Activated T-helper 1 cell treated with anti-CD3 and anti-CD28 coated beads, Interleukin-2, amount 50 U/mL, for 16 hours (primary cell): Measurements from ENCODE around the gene FLT1.

Source experiments
- DNase-seq, 2 donors: peaks; one replicate each; pipeline ENCODE4 v3.0.0-alpha.2; 2020; ENCODE audit warnings: low read depth in 1 of 2, low spot score in 1 of 2

FLT1 gene

DNA sequence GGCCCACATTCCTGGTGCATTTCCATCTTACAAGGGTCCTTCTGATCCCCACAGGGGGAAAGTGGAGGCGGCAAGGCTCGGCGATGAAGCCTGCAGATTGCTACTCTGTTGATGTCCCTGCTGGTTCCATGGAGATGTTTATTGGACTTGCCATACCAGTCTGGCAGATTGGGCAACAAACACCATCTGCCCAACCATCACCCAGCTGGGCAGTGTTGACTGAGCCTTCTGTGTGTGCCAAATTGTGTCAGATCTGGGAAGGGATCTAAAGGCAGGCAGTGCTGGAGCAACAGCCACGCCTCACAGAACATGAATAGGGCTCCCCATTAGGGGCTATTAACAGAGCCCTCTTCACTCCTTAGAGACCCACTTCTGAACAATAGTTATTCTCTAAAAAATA, 35.0 kb downstream of the FLT1 start:
- no peak for DNase-seq

DNA sequence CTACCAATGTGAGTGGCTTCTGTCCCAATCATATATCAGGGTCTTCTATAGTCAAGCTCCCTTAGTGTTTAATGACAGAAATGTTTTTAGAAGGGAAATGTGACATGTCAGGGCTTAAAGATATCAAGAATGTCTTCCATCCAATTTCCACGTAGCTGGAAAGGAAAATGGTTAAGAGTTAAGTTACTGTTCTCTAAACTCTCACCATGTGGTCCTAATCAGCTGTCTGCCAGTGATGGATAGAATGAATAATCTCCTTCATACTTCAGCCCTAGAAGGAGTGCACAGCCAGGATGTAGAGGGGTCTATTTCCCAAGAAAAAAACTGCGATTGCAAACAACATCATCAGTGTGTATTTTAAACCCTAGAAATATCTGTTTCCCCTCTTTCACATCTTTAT, 36.3 kb downstream of the FLT1 start:
- no peak for DNase-seq

DNA sequence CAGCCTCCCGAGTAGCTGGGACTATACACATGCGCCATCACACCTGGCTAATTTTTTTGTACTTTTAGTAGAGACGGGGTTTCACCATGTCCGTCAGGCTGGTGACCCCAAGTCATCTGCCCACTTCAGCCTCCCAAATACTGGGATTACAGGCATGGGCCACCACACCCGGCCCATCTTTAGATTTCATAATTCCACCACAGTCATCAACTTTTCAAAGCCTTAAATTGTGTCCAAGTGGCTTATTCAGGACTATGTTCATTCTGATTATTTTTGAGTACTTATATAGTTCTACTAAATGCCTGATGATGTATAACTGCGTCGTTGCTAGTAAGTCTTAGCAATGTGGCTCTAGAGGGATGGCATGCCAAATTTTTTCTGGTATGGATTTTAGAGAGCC, 36.9 kb downstream of the FLT1 start:
- DNase-seq: no peak

DNA sequence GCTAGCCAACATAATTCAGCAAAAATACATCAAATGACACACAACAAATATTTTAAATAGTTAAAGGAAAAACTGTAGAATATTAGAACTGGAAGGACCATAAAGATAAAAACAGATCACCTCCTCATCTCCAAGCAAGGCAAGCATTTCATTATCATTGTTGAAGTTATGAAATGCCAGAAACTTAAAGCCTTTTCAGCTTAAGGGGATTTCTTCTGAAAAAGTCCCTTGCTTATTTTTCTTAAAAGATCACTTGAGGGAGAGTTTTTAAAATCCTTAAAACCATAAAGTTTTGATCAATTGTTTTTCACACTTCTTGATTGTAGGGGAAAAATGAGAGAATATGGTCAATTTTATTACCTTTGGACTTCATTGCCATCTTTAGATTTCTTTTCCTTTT, 37.4 kb downstream of the FLT1 start:
- no peak for DNase-seq

DNA sequence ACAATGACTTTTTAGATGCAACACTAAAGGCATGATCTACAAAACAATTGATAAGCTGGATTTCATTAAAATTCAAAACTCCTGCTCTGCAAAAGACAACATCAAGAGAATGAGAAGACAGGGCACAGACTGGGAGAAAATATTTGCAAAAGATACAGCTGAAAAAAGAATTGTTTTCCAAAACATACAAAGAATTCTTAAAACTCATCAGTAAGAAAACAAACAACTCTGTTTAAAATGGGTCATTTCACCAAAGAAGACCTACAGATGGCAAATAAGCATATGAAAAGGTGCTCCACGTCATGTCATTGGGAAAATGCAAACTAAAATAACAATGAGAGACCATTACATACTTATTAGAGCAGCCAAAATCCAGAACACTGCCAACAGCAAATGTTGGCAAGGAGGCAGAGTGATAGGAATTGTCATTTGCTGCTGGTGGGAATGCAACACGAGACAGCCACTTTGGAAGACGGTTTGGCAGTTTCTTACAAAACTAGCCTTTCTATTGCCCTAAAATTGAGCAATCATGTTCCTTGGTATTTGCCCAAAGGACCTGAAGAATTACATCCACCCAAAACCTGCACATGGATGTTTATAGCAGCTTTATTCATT, 39.2 kb downstream of the FLT1 start:
- DNase-seq: no peak

DNA sequence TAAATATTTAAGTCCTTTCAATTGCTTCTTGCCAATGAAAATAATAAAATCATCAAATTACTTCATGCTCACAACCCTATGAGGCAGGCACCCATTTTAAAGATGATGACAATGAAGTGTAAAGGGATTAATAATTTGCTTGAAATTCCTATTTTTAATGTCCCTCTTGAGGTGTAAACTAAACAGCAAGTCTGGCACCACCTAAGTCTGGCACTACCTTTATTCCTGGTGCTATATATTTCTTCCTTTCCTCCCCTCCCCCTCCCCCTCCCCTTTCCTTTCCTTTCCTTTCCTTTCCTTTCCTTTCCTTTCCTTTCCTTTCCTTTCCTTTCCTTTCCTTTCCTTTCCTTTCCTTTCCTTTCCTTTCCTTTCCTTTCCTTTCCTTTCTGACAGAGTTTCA, 42.2 kb downstream of the FLT1 start:
- DNase-seq: no peak

DNA sequence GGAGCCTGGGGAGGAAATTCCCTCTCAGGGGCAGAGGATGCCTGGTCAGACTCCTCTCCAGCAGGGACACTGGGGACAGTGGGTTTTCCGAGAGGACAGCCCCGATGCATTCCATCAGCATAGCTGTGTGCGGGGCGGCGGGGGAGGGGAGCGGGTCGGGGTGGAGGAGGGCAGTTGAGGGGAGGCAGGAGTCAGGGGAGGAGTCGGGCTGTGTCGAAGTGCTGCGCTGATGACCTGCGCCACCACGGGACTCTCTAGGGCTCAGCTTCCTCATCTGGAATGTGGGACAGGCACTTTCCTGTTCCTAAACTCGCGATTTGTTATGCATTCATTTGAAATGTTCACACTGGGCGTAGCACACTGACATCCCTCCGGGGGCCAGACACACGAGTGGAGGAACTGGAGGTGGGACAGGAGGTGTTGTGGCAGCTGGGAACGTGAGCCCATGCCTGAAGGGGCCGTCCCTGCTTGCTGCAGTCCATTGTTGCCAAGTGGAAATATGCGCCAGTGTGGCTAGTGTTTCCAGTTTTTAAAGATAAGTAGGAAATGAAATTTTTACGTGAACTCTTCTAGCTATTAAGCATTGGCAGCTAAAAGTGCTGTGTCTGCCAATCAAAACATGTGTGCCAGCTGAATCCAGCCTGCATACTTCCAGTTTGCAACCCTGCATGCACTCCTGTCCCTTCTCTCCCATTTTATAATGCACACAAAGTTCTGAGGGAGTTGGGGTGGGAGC, 43.3 kb downstream of the FLT1 start:
- DNase-seq: no peak

DNA sequence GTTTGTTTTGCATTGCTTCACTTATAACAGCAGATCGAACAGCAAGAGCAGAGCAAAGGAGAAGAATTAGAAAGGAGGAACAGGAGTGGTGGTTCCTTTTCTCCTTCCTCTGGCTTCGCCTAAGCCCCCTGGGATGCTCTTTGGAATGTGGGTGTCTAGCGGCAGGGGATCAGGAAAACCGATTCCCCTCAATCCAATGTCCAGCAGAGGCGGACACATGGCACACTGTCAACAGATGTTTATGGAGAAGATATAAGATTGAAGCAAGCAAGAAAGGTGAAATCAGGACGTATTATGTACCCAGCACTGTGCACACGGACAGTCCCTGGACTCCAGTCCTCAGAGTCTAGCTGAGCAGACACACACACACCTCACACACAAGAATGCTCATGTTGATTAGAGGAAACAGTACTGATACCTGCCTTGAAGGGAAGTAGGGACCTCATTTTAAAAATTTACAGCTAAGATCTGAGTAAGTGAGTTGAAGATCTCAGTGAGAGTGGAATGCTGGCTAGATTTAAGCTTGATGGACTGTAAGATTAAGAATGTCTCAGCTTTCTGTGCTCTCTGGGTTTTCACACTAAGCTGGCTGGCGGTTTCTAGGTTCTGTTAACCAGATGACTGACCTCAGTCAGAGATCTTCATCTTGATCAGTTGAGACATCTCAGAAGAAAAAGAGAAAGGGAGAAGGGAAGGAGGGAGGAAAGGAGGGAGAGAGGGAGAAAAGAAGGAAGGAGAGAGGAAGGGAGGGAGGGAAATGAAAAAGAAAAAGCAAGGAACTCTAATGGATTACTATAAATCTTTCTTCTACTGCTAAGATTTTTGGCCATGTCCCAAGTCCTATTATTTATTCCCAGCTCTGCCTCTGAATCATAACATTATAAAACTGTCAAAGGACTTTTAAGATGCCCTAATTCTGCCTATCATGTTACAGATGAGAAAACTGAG, 44.8 kb downstream of the FLT1 start:
- no peak for DNase-seq

DNA sequence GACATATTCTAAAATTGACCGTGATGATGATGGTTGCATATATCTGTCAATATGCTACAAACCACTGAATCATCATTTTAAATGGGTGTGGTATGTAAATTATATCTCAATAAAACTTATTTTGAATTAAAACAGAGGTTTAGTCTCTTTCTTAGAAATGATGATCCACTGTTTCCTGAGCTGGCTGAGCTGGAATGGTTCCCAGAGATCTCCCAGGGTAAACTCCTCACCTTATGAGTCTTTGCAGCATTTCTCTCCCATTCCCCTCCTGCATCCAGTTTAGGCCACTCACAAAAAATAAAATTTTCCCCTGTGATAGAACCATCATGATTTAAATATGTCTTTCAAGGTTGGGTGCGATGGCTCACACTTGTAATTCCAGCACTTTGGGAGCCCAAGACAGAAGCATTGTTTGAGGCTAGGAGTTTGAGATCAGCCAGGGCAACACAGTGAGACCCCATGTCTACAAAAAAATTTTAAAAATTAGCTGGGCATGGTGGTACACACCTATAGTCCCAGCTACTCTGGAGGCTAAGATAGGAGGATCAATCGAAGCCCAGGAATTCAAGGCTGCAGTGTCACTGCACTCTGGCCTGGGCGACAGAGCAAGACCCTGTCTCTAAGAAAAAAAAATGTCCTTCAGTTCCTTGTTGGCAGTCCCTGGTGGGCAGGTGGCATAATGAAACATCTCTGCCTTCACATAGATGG, 46.1 kb downstream of the FLT1 start:
- no peak for DNase-seq

DNA sequence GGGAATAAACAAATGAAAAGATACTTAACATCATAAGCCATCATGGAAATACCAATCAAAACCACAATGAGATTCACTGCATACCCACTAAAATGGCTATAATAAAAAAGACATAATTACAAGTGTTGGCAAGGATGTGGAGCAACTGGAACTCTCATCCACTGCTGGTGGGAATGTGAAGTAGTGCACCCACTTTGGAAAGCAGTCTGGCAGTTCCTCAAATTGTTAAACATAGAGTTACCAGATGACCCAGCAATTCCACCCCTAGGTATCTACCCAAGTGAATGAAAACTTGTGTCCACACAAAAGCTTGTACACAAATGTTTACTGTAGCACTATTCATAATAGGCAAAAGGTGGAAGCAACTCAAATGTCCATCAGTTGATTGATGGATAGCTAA, 46.9 kb downstream of the FLT1 start:
- no peak for DNase-seq

DNA sequence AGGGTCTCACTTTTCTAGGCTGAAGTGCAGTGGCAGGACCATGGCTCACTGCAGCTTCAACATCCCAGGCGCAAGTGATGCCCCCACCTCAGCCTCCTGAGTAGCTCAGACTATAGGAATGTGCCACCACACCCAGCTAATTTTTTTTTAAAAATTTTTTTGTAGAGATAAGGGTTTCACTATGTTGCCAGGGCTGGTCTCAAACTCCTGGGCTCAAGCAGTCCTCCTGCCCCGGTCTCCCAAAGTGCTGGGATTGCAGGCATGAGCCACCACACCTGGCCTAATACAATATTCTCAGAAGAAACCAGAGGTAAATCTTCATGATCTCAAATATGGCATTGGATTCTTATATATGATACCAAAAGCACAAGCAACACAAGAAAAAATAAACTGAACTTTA, 47.7 kb downstream of the FLT1 start:
- no peak for DNase-seq

DNA sequence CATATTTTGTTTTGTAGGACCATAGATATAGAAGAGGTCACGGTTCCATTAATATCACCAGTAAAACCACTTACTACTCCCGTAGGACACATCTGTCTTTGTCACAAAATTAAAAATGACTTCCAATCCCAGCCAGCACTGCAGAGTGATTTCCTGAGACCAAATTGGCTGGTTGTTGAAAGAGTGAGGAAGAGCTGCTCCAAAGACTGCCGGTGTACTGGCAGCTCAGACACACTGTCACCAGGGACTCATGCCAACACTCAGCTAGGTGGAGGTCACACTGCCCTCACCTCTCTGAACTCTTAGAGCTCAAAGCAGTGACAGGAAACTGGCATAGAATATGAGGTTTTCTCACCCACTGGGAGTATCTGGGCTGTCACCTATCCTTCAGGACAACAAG, 52.1 kb downstream of the FLT1 start:
- no peak for DNase-seq

DNA sequence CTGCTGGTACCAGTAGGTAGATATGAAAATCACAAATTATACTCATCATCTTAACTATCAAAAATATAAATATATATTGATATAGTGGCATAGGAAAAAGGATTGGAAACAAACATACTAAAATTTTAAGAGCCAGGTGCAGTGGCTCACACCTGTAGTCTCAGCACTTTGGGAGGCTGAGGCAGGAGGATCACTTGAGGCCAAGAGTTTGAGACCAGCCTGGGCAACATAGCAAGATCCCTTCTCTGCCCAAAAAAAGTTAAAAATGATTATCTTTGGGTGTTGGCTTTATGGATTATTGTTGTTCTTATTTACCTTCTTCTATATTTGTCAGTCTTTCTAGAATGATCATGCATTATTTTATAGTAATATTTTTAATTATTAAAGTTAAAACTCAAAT, 53.4 kb downstream of the FLT1 start:
- DNase-seq: no peak

DNA sequence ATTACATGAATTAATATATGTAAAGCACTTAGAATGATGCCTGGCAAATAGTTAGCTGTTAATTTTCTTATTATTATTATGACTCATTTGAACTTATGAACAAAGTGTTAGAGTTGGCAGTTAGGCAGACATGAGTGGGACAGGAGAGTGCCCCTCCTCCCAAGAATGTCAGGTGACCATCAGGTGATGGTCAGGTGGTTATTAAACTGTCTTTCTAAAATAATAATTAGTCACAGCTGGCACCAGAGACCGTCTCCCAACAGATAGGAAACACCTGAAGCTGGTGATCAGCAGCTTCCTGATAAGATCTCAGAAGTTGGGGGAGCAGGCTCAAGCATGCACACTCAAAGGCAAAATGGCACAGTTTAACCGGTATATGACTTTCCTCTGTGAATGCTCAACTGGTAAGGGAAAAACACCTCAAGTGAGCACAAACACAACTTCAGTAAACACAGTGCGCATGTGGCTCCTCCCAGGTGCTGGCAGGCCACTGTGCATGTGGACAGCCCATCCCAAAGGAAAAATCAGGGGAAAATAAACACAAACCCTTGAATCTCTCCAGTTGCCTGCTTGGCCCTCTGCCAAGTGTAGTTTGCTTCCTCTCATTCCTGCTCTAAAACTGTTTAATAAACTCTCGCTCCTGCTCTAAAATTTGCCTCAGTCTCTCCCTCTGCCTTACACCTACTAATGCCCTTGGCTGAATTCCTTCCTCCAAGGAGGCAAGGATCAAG, 54.0 kb downstream of the FLT1 start:
- DNase-seq: no peak

DNA sequence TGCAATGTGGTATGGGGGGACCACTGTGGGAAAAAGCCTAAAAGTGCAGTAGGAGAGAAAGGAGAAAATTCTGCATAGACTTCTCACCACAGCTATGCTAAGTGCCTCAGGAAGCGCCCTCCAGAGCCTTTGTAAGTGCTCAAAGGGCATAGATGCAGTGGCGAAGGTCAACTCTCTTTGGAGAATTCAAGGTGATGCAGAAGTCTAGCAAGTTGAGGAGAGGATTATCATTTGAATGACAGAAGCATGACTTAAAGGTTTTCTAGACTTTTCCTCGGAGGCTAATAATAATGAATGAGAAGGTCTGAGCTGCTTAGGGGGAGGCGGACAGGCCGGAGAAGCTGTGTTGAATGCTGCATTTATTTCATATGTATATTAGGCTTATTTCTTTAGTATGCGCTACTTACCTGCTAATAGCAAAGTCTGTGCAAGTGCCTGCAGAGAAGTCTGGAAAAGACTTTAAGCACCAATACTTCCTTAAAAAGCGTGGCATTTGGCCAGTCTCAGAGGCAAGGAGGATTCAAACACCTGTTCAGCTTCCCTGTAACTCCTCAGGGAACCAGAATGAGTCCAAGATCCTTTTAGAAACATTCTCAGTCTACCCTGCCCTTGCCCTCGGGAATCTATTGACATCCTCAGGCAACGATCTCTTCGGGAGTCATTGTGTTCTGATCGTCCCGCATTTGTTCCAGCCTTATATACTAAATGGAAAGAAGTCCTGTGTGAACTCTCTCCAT, 56.2 kb downstream of the FLT1 start:
- no peak for DNase-seq

DNA sequence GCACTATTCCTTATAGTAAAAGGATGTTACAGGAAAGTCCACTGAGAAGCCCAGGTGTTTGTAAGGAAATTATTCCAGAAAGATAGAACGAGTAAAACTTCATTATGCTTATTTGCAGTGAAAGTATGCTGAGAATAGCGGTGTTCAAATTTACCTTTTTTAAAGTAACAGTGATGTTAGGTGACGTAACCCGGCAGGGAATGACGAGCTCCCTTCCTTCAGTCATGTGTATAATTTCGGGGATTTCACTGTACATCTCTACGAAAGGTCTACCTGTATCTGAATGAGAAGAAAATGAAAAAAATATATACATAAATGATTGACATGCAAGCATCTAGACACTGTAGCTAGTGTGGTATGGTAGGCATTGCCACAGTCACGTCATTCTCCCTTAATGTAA, 56.9 kb downstream of the FLT1 start:
- no peak for DNase-seq

DNA sequence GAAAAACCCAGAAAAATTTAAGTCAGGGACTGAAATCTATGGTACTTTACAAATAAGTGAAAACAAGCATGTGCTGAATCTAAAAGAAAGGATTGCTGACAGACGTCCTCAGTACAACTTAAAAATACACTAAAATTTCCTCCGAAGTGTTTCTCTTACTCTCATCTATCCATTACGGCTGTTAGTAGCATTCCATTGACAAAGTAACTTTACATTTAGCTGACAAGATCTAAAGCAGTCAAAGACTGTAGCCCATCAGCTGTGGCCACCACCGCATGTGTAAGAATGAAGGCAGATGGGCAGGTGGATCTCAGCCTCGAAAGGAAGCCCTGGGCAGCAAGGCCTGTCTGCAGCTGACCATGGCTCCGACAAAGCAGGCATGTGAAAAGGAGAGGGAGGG, 59.0 kb downstream of the FLT1 start:
- no peak for DNase-seq

DNA sequence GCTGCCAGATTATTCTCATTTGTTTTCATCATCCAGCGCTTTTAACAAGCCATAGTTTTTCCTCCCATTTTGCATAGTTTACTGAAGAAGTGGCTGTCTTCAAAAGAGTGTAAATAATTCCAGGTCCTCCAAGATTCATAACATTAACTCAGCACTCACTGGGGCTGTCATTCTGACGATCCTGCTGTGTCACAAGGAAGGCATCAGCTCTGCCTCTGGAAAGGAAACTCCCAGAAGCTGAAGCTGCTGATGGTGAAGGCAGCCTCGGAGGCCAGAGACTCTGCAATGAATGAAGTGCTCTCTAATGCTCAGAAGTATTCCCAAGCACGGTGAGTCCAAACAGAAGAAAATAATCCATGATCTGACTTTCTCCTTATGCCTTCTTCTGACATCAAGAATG, 60.0 kb downstream of the FLT1 start:
- no peak for DNase-seq

DNA sequence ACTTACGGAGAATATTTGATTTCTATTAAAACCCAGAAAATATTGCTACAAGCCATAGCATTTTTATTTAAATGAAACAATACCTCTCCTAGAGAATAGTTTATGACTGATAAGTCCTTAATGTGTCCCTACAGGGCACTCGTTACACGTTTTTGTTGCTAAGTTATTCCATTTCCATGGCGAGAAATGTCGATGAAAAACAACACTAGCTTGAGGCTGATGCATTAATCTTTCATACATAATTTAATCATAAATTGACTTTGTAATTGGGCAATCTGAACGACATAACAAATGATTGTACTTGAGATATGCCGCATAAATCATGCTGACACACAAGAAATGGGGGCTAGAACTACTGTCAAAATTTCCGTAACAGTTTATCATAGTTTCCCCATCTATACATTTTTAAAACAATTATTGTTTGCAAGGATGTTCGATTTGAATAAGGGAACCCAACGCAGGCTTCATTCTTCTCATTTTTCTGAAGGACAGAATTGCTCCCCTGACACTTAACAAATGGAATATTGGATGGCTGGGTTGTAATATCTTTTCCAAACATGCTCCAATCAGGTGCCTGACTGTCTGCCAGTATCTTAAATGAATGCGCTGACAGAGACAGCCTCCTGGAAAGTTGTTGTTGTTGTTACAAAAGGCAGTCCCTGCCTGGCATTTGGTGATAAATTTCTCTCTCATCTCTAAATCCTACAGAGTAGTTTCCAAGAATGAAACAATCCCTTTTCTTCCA, 61.9 kb downstream of the FLT1 start:
- DNase-seq: no peak
